Endothelial cell (in vitro differentiated cells): ENCODE results near the gene CNFN. TPM values are rescaled to one million over a fixed set of nuclear protein-coding genes. Genes with fewer than 3 reads are reported as not detected.
A peak's percentile ranks its signal among the peaks of the same experiment; 100 is the strongest.

ENCODE experiments used
- DNase-seq: peaks from one replicate; pipeline ENCODE4 v3.0.0; 2021; ENCODE audit warnings: low spot score
- H3K27ac Mint-ChIP-seq: one replicate; pipeline ENCODE4 v1.8.0; 2021; ENCODE audit warnings: mixed read lengths, inconsistent platforms; ENCODE audit not compliant: unreplicated experiment
- H3K27me3 Mint-ChIP-seq: one replicate; pipeline ENCODE4 v1.8.0; 2021; ENCODE audit warnings: mild to moderate bottlenecking, moderate library complexity, mixed read lengths, inconsistent platforms; ENCODE audit not compliant: unreplicated experiment
- H3K36me3 Mint-ChIP-seq: one replicate; pipeline ENCODE4 v1.8.0; 2021; ENCODE audit warnings: mild to moderate bottlenecking, low read depth, mixed read lengths, inconsistent platforms; ENCODE audit not compliant: unreplicated experiment
- H3K4me1 Mint-ChIP-seq: one replicate; pipeline ENCODE4 v1.8.0; 2021; ENCODE audit warnings: mild to moderate bottlenecking, mixed read lengths, inconsistent platforms; ENCODE audit not compliant: unreplicated experiment
- H3K4me3 Mint-ChIP-seq: one replicate; pipeline ENCODE4 v1.8.0; 2021; ENCODE audit warnings: mild to moderate bottlenecking, mixed read lengths, inconsistent platforms; ENCODE audit not compliant: unreplicated experiment
- H3K9me3 Mint-ChIP-seq: one replicate; pipeline ENCODE4 v1.8.0; 2021; ENCODE audit warnings: mixed read lengths, inconsistent platforms; ENCODE audit not compliant: unreplicated experiment
- total RNA-seq: library from RNA; stranded (reverse); fragmentation: NEBNext Ultra II Directional; extraction: Animal tissue kit (Norgen Biotek cat#: 25700); gene quantifications from one replicate; pipeline ENCODE4 v1.2.1, GENCODE V29; 2021; ENCODE audit not compliant: unreplicated experiment
- TF ChIP-seq, protein P1 (sequence below): fragments of 200-600 bp; sonication (generic); IDR thresholded peaks from one replicate; pipeline ENCODE4 v1.5.0; 2021; ENCODE audit warnings: antibody characterized with exemption; ENCODE audit not compliant: unreplicated experiment

Gene CNFN
- total RNA-seq, 1 donor from 2014 or later, result 4.1 TPM

- peaks cover 16% of the 10 kb centered on the region for H3K27me3 Mint-ChIP-seq
- H3K9me3 Mint-ChIP-seq, result no peaks in the 10 kb centered on the region
- peak; percentile 75 for DNase-seq
- TF ChIP-seq, protein P1, sequence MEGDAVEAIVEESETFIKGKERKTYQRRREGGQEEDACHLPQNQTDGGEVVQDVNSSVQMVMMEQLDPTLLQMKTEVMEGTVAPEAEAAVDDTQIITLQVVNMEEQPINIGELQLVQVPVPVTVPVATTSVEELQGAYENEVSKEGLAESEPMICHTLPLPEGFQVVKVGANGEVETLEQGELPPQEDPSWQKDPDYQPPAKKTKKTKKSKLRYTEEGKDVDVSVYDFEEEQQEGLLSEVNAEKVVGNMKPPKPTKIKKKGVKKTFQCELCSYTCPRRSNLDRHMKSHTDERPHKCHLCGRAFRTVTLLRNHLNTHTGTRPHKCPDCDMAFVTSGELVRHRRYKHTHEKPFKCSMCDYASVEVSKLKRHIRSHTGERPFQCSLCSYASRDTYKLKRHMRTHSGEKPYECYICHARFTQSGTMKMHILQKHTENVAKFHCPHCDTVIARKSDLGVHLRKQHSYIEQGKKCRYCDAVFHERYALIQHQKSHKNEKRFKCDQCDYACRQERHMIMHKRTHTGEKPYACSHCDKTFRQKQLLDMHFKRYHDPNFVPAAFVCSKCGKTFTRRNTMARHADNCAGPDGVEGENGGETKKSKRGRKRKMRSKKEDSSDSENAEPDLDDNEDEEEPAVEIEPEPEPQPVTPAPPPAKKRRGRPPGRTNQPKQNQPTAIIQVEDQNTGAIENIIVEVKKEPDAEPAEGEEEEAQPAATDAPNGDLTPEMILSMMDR, result no peak
- no peak overlapping the region for H3K27ac Mint-ChIP-seq
- peaks cover 32% of the 10 kb centered on the region for H3K4me1 Mint-ChIP-seq
- peak overlapping the region; percentile 90 for H3K4me3 Mint-ChIP-seq
- peaks cover 8% of the 10 kb centered on the region for H3K36me3 Mint-ChIP-seq
These were observed 33.6 kb upstream of the CNFN start for GRCh38 chr19:42423462-42424344.

GRCh38 chr19:42422901-42423461 is 32.9 kb upstream of the CNFN start:
- peak; percentile 50 for DNase-seq

DNA sequence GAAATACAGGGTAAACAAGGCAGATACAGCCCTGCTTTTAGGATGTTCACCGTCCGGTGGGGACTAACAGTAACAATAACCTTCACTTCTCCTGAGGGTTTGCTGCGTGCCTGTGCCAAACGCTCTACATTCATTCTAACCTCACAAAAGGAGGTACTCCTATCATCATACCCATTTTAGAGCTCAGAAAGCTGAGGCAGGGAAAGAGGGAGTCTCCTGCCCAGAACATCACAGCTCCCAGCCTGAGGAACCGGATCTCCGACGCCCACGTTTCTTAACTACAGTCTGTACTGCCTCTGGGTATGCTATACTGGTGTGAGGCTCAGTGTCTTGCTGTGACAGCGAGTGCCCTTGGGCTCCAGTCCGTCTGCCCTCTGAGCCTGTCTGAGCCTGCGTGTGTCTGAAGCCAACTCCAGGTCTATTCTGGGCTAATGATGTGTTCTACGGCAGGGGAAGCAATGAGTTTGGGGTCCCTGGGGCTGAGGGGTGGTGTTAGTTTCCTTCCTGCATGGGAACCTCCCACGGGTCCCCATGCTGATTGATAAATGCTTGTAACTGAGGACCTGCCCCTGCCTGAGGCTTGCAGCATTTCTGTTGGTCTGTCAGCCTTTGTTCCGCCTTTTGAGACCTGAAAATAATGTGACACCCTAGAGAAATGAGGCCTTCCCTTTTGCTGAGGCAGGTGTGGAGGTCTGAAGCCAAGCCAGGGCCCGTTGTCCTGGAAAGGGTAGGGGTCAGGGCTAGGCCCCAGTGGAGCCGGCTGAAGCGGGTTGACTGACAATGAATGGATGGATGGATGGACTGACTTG is 32.2 kb upstream of the CNFN start:
- peaks cover 32% of the 10 kb centered on the region for H3K4me1 Mint-ChIP-seq
- no peaks in the 10 kb centered on the region for H3K9me3 Mint-ChIP-seq
- peak overlapping the region; percentile 90 for H3K4me3 Mint-ChIP-seq
- peaks cover 8% of the 10 kb centered on the region for H3K36me3 Mint-ChIP-seq
- TF ChIP-seq, protein P1, result no peak
- no peak overlapping the region for H3K27ac Mint-ChIP-seq
- DNase-seq, result no peak
- H3K27me3 Mint-ChIP-seq, result peaks cover 16% of the 10 kb centered on the region

More at GRCh38 chr19:42422901-42423461, 32.9 kb upstream of the CNFN start:
- H3K36me3 Mint-ChIP-seq, result peaks cover 8% of the 10 kb centered on the region
- TF ChIP-seq, protein P1, result no peak
- H3K9me3 Mint-ChIP-seq, result no peaks in the 10 kb centered on the region
- peaks cover 16% of the 10 kb centered on the region for H3K27me3 Mint-ChIP-seq
- peak overlapping the region; percentile 72 for H3K27ac Mint-ChIP-seq
- peak overlapping the region; percentile 90 for H3K4me3 Mint-ChIP-seq
- H3K4me1 Mint-ChIP-seq, result peaks cover 32% of the 10 kb centered on the region

GRCh38 chr19:42421591-42422031 is 31.5 kb upstream of the CNFN start:
- no peak for DNase-seq
- TF ChIP-seq, protein P1, result no peak
- no peaks in the 10 kb centered on the region for H3K9me3 Mint-ChIP-seq
- H3K27ac Mint-ChIP-seq, result peak overlapping the region; percentile 22
- peaks cover 32% of the 10 kb centered on the region for H3K4me1 Mint-ChIP-seq
- no peak overlapping the region for H3K4me3 Mint-ChIP-seq
- peaks cover 9% of the 10 kb centered on the region for H3K36me3 Mint-ChIP-seq
- peaks cover 15% of the 10 kb centered on the region for H3K27me3 Mint-ChIP-seq
